Tracheal epithelial cell (primary cell): Measurements from ENCODE around the gene DEPDC4. TPM values are rescaled to one million over a fixed set of nuclear protein-coding genes. Genes with fewer than 3 reads are reported as not detected.

Experiments
- total RNA-seq: library from RNA; depleted of rRNA; stranded (reverse); fragments of >200 nt; gene quantifications from 2 replicates; pipeline ENCODE4 v1.2.1, GENCODE V29; 2014

DEPDC4 gene
- 1.5 and 1.7 TPM in 2 replicates for total RNA-seq

DNA sequence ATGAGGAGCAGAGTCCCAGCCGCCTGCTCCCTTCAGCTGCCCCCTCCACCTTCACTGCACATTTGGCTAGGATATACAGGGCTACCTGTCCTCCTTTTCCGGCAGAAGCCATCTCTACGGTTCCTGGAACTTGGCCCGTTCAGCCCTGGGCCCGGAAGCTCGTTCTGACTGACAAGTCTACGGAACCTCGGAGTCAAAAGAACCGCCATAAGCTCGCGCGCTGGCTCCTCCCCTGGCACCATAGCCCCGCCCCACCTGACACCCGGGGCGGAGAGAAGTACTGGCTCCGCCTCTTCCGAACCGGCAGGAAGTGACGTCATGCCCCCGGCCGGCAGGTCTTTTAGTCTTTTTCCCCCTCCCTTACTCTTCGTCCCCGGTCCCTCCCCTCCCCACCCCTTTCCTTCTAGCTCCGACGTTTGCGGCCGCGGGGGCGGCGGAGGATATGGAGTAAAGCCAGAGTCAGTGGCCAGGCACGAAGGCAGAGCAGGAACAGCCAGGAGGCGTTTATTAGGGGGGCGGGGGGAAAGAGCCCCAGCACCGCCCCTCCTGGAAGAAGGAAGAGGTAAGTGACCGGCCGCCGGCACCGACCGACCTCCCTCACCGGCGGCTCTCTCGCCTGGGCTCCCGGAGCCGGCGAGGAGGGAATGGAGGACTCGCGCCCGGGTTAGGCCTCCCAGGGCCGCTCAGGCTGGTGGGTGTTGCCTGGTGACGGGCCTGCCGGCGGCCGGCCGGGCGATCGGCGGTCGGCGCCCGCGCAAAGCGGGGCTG is at the start of gene DEPDC4, which contains the start of gene SCYL2:
Gene DEPDC4, minus strand, starts transcription at position 245 of the 768 bp plus-strand sequence. Its CDS starts 3 bp downstream, at position 242.
Gene SCYL2, plus strand, starts transcription at position 343 of the 768 bp plus-strand sequence. CDS start 15,794 bp downstream, outside the sequence.

DNA sequence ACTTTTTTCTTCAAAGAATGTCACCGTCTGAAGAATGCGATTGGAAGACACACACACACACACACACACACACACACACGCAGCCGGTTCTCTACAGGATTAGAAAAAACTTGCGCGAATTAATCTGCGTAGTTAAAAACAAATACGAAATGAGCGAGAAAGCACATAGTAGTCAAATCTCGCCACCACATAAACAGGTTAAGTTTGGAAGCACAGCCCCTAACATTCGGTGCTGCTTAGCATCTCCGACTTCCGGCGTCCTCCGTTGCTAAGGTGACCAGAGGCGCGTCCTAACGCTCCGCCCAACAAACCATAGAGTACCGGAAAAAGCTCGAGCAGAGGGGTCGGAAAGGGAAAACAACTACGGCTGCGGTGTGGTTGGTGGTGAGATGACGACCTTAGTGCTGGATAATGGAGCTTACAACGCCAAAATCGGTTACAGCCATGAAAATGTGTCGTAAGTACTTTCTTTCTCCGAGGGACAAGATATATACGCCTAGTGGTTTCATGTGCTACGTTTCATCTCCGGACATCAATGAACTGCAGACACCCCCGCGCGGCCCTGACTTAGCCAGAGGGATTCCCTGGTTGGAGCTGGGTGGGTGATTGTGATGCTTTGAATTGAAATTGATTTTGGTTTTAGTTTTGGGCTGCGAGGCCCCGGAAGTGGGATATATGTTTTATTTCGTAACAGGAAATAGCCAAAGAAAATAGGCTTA is 66.3 kb downstream of the DEPDC4 start, which contains the start of gene ACTR6:
Gene ACTR6, plus strand, starts transcription at position 353 of the 719 bp plus-strand sequence. Its CDS starts 37 bp downstream, at position 390.

Other genes starting within 250 kb of the DEPDC4 start
- 14.0 and 16.8 TPM in 2 replicates for gene BLTP3B, start 124.2 kb downstream of the DEPDC4 start, total RNA-seq
- 14.5 and 24.1 TPM in 2 replicates for gene ACTR6, start 66.3 kb downstream of the DEPDC4 start, total RNA-seq
- gene SCYL2, start 98 bp upstream of the DEPDC4 start, total RNA-seq = 35.7 and 37.5 TPM in 2 replicates
- gene SLC17A8, start 90.0 kb upstream of the DEPDC4 start, total RNA-seq = not detected in 2 replicates
- gene NR1H4, start 206.8 kb upstream of the DEPDC4 start, total RNA-seq = 3.6 TPM in 1 of 2 replicates, not detected in the other